Measurements from ENCODE around the gene MPC2.

DNA sequence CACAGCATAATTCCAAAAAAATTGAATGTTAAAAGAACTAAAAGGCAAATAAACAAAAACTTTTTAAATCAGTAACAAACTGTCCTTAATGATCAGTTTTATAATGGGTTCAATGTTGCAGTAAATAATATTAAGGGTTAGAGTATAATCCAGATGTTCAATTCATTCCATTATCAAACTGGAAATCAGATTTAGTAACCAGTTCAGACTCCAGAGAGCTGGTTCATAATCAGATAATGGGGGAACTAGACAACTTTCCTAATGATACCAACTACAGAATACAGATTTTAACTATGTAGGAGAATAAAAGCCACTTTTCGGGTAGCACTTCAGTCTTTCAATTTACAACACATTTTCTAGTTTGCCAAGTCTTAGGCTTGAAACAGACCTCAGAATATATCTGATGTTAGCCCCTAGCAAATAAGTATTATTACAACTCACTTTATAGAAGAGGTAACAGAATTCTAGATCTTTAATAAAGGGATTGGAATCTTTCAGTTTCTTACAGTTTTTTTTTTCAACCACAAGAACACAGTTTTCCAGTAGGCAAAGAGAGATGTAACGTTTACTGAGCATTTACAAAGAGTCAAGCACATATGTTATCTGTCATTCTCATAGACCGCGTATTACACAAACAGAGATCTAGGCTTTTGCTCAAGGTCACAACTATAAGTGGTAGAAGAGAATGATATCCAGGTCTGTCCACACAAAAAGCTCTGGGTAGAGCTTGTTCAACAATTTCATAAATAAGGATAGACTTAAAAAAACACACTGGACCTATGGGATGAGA is 2.3 kb downstream of the MPC2 start:
- TF ChIP-seq CTCF (IDR thresholded peaks at IDR 0.05) (no peak), POLR2A (IDR thresholded peaks at IDR 0.05) (no peak)
